Uterus (tissue), 4 donors: ENCODE data around the gene OPRL1. TPM values are rescaled to one million over a fixed set of nuclear protein-coding genes. Genes with fewer than 3 reads are reported as not detected.
A peak's percentile ranks its signal among the peaks of the same experiment; 100 is the strongest.

Experiments used
- DNase-seq, 2 donors: peaks; one replicate each; pipeline ENCODE4 v3.0.0-alpha.2; 2019 to 2020
- H3K27ac ChIP-seq, 2 donors: fragments of 200-600 bp; sonication (generic); 1 replicate in 1 of 2; 2 replicates in 1 of 2; pipeline ENCODE4 v1.5.1; 2016 to 2018
- H3K27me3 ChIP-seq, 2 donors: fragments of 200-600 bp; sonication (generic); one replicate each; pipeline ENCODE4 v1.5.1; 2018 to 2019; ENCODE audit warnings: control low read depth in 1 of 2
- H3K36me3 ChIP-seq, 2 donors: fragments of 200-600 bp; sonication (generic); one replicate each; pipeline ENCODE4 v1.5.1; 2019; ENCODE audit warnings: control low read depth in 1 of 2
- H3K4me1 ChIP-seq, 2 donors: fragments of 200-600 bp; sonication (generic); one replicate each; pipeline ENCODE4 v1.5.1; 2018 to 2019; ENCODE audit warnings: control low read depth in 1 of 2
- H3K4me3 ChIP-seq, 2 donors: fragments of 200-600 bp; sonication (generic); 1 replicate in 1 of 2; 2 replicates in 1 of 2; pipeline ENCODE4 v1.5.1; 2018 to 2019; ENCODE audit warnings: mild to moderate bottlenecking in 1 of 2
- H3K9me3 ChIP-seq, 2 donors: fragments of 200-600 bp; sonication (generic); one replicate each; pipeline ENCODE4 v1.5.1; 2019; ENCODE audit warnings: control low read depth in 1 of 2
- POLR2A ChIP-seq, 2 donors: fragments of 450-650 bp; IDR thresholded peaks; one replicate each; pipeline ENCODE4 v1.6.1; 2016; ENCODE audit warnings: antibody characterized with exemption in 2 of 2, mild to moderate bottlenecking in 1 of 2, moderate library complexity in 1 of 2
- intact Hi-C: fragments of 100-400 bp; cut with DNase I; formaldehyde crosslinking; loops from one replicate; pipeline ENCODE4 v1.15.1; 2023; ENCODE audit warnings: low total_unique reads
- total RNA-seq, 4 donors: library from RNA; depleted of rRNA in 3 of 4; stranded (reverse); fragments of >200 nt in 3 of 4; gene quantifications; one replicate each; pipeline versions ENCODE4 v1.1.0 to v1.2.4, GENCODE V29; 2014 to 2023
- TF ChIP-seq, protein P1 (sequence below), 4 experiments: fragments of 200-600 bp in 2 of 4; fragments of 450-650 bp in 2 of 4; sonication (generic) in 2 of 4; IDR thresholded peaks; one replicate each; pipeline ENCODE4 v1.5.1; 2016 to 2019; ENCODE audit warnings: antibody characterized with exemption in 4 of 4, mild to moderate bottlenecking in 2 of 4, moderate library complexity in 1 of 4
- donor health status: DM: yes; HTN: yes; CAD: no.

Gene OPRL1
- total RNA-seq, 4 donors from 2014 or later, result 0.51 to 1.9 (median 0.64) TPM; not detected in 1

- H3K27me3 ChIP-seq, result peaks cover 0 to 39% of the 10 kb centered on the region in 2 donors
- H3K27ac ChIP-seq, result no peak overlapping the region
- no peak overlapping the region for H3K4me3 ChIP-seq
- no peaks in the 10 kb centered on the region for H3K36me3 ChIP-seq
- peaks cover 0 to 18% of the 10 kb centered on the region in 2 donors for H3K4me1 ChIP-seq
- TF ChIP-seq, protein P1, sequence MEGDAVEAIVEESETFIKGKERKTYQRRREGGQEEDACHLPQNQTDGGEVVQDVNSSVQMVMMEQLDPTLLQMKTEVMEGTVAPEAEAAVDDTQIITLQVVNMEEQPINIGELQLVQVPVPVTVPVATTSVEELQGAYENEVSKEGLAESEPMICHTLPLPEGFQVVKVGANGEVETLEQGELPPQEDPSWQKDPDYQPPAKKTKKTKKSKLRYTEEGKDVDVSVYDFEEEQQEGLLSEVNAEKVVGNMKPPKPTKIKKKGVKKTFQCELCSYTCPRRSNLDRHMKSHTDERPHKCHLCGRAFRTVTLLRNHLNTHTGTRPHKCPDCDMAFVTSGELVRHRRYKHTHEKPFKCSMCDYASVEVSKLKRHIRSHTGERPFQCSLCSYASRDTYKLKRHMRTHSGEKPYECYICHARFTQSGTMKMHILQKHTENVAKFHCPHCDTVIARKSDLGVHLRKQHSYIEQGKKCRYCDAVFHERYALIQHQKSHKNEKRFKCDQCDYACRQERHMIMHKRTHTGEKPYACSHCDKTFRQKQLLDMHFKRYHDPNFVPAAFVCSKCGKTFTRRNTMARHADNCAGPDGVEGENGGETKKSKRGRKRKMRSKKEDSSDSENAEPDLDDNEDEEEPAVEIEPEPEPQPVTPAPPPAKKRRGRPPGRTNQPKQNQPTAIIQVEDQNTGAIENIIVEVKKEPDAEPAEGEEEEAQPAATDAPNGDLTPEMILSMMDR (IDR thresholded peaks at IDR 0.05), result no peak
- no peak for TF ChIP-seq POLR2A (IDR thresholded peaks at IDR 0.05)
- intact Hi-C loops, result no loop called here
- no peak for DNase-seq
- no peaks in the 10 kb centered on the region for H3K9me3 ChIP-seq
Observed at GRCh38 chr20:64037199-64037497, 42.7 kb upstream of the OPRL1 start.

DNA sequence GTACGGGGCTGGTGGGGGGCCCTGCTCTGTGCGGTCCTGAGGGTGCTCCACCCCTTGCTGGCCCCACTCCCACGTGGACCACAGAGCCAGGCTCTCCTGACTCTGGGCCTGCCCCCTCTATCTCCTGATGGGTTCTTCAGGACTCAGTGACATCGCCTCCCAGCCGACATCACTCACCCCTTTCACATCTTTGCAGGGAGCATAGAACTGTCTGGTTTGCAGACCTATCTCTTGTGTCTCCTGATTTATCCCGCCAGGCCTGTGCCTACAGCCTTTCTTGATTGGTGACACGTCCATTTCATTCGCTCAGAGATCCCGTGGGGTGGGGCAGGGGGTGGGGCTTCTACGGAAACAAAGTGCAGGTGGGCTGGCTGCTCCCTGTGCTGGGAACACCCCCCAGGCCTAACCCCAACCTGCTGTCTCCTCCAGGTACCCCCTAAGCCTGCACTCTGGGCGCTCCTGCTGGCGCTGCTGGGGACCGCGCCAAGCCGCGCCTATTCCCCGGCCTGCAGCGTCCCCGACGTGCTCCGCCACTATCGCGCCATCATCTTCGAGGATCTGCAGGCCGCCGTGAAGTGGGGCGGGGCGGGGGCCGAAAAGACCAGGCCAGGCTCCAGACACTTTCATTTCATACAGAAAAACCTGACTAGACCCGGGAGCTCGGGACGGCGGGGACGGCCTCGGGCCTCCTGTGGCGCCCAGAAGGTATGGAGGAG is 42.2 kb upstream of the OPRL1 start:
- H3K27me3 ChIP-seq, result peaks cover 0 to 42% of the 10 kb centered on the region in 2 donors
- H3K36me3 ChIP-seq, result no peaks in the 10 kb centered on the region
- intact Hi-C loops, result no loop called here

DNA sequence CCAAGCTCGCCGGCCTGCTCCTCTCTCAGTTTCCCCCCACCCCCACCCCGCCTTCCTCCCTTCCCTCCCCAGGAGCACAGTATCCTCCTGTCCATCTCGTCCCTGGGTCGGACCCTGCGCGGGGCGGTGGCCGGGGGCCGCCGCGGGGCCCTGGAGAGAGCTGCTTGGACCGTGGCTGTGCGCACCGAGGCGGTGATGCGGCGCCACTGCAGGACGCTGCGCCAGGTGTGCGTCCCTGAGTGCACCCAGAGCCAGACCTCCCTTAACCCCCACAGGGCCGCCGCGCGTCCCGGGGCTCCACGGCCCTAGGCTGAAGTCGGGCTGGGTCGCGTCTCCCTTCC is 41.7 kb upstream of the OPRL1 start:
- Histone ChIP-seq H3K4me3 (peak overlapping the region in 1 of 2 donors; percentile 20), H3K4me1 (peaks cover 0 to 22% of the 10 kb centered on the region in 2 donors), H3K36me3 (no peaks in the 10 kb centered on the region), H3K9me3 (no peaks in the 10 kb centered on the region), H3K27ac (no peak overlapping the region), H3K27me3 (peaks cover 0 to 42% of the 10 kb centered on the region in 2 donors)
- intact Hi-C loops, result no loop called here
- TF ChIP-seq, protein P1 (IDR thresholded peaks at IDR 0.05), result no peak
- no peak for TF ChIP-seq POLR2A (IDR thresholded peaks at IDR 0.05)
- DNase-seq, result no peak

More for the DNA sequence above, 42.2 kb upstream of the OPRL1 start:
- H3K4me1 ChIP-seq, result peaks cover 0 to 22% of the 10 kb centered on the region in 2 donors
- no peak for DNase-seq
- H3K4me3 ChIP-seq, result no peak overlapping the region
- H3K27ac ChIP-seq, result no peak overlapping the region
- H3K9me3 ChIP-seq, result no peaks in the 10 kb centered on the region
- no peak for TF ChIP-seq POLR2A (IDR thresholded peaks at IDR 0.05)
- TF ChIP-seq, protein P1 (IDR thresholded peaks at IDR 0.05), result no peak

DNA sequence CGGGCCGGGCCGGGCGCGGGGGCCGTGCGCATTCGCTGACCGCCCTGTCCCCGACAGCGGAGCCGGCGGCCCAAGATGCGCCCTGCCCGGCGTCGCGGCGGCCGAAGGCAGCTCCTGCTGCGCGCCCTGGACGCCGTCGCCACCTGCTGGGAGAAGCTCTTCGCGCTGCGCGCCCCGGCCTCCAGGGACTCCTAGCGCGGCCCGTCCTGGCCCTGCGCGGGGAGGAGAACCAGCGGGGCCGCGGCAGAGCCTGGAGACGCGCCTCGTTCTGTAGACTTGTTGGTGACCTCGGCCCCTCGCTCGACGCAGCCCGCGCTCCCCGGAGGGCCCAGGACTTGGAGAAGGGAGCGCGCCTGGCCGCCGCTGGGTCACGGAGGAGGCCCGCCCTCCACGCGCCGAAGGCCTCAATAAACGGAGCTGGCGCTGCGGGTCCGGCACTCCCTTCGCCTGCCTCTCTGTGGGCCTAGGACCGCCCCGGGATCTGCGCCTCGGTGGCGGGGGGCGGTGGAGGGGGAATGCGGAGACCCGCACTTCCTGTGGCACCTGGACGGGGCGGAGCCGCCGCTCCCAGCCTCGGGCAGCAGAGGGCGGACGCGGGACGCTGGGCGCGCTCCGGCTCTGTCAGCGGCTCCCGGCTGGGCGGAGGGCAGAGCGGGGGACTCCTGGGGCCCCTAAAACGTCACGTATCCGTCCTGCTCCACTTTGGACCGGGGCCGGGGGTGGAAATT is 41.2 kb upstream of the OPRL1 start:
- Histone ChIP-seq H3K36me3 (no peaks in the 10 kb centered on the region), H3K4me1 (peaks cover 0 to 22% of the 10 kb centered on the region in 2 donors), H3K27me3 (peaks cover 0 to 42% of the 10 kb centered on the region in 2 donors), H3K4me3 (peak overlapping the region; percentile 20 to 23), H3K9me3 (no peaks in the 10 kb centered on the region), H3K27ac (peak overlapping the region in 1 of 2 donors; percentile 21)
- peak in 1 of 2 donors; percentile 11 for TF ChIP-seq POLR2A (IDR thresholded peaks at IDR 0.05)
- TF ChIP-seq, protein P1 (IDR thresholded peaks at IDR 0.05), result peak; percentile 60 to 74 (median 65)
- peak; percentile 62 to 76 for DNase-seq
- intact Hi-C loops, result no loop called here
